ENCODE data around the gene RPS3A. TPM values are rescaled to one million over a fixed set of nuclear protein-coding genes. Genes with fewer than 3 reads are reported as not detected.

The RPS3A gene
- total RNA-seq, 2 donors from 2014 or later, result 2,304 to 2,367 TPM

DNA sequence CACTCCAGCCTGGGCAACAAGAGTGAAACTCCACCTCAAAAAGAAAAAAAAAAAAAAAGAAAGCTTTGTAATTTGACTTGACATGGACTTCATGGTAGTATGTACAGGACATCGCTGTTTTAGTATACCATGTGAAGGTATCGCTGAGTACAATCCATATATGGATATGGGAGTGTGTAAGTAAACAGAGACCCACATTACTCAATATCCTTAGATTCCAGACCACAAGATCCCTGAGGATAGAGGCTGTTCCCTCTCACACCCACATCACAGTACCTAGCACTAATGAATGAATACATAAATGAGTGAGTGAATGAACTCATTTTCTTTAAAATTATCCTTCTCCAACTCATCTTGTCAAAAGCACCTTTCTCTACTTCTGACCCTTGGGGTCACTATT, 8.4 kb upstream of the RPS3A start:
- no peaks in the 10 kb centered on the region for H3K36me3 ChIP-seq (ENCODE audit: control insufficient read depth, insufficient read depth, low read length)
- no peaks in the 10 kb centered on the region for H3K27me3 ChIP-seq (ENCODE audit: control insufficient read depth, insufficient read depth, low read length, poor library complexity, severe bottlenecking)
- WGBS, 2 experiments (ENCODE audit: insufficient coverage in 1 of 2, insufficient read length in 1 of 2), result 94% methylated on average over 2 of the region's 2 CpGs; no CpG with 5 or more reads in 1 of the 2 experiments
- Mint-ChIP-seq H3K27me3 (ENCODE audit: insufficient read depth) (no peaks in the 10 kb centered on the region), H3K4me3 (no peak overlapping the region), H3K4me1 (peaks cover 5% of the 10 kb centered on the region), H3K9me3 (peaks cover 36% of the 10 kb centered on the region), H3K27ac (no peak overlapping the region), H3K36me3 (ENCODE audit: low read depth) (no peaks in the 10 kb centered on the region)
- H3K4me3 ChIP-seq (ENCODE audit: low read length), result peak overlapping the region; percentile 0
- H3K9ac ChIP-seq (ENCODE audit: extremely low read depth, low read length, poor library complexity, severe bottlenecking), result no peak overlapping the region
- peaks cover 7% of the 10 kb centered on the region for H3K4me1 ChIP-seq (ENCODE audit: control insufficient read depth, insufficient read depth, low read length)
- no peak for TF ChIP-seq CTCF (conservative IDR thresholded peaks at IDR 0.05)
- no peak overlapping the region for H3K27ac ChIP-seq (ENCODE audit: low read depth, low read length)
- peaks cover 5% of the 10 kb centered on the region for H3K9me3 ChIP-seq (ENCODE audit: control insufficient read depth, low read length)
- no peak for DNase-seq

DNA sequence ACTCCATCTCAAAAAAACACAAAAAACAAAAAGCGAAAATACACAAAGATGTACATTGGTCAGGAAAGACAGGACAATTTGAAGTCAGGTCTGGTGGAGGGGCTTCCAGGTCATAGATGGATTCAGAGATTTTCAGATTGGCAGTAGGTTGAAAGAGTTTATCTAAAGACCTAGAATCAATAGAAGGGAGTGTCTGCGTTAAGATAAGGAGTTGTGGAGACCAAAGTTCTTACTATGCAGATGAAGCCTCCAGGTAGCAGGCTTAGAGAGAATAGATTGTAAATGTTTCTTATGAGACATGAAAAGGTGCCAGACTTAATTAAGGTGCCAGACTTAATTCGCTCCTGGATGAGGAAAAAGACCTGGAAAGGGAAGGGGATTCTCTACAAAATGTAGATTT, 6.9 kb upstream of the RPS3A start:
- peaks cover 5% of the 10 kb centered on the region for H3K9me3 ChIP-seq (ENCODE audit: control insufficient read depth, low read length)
- Mint-ChIP-seq H3K27ac (no peak overlapping the region), H3K27me3 (ENCODE audit: insufficient read depth) (no peaks in the 10 kb centered on the region), H3K9me3 (peaks cover 36% of the 10 kb centered on the region), H3K36me3 (ENCODE audit: low read depth) (no peaks in the 10 kb centered on the region), H3K4me3 (no peak overlapping the region), H3K4me1 (peaks cover 5% of the 10 kb centered on the region)
- H3K4me3 ChIP-seq (ENCODE audit: low read length), result no peak overlapping the region
- DNase-seq, result no peak
- TF ChIP-seq CTCF (conservative IDR thresholded peaks at IDR 0.05), result no peak
- H3K36me3 ChIP-seq (ENCODE audit: control insufficient read depth, insufficient read depth, low read length), result no peaks in the 10 kb centered on the region
- H3K27me3 ChIP-seq (ENCODE audit: control insufficient read depth, insufficient read depth, low read length, poor library complexity, severe bottlenecking), result no peaks in the 10 kb centered on the region
- H3K4me1 ChIP-seq (ENCODE audit: control insufficient read depth, insufficient read depth, low read length), result peaks cover 7% of the 10 kb centered on the region
- peak overlapping the region; percentile 65 for H3K9ac ChIP-seq (ENCODE audit: extremely low read depth, low read length, poor library complexity, severe bottlenecking)
- H3K27ac ChIP-seq (ENCODE audit: low read depth, low read length), result no peak overlapping the region
- 49 to 72% methylated on average over 3 of the region's 3 CpGs for WGBS, 2 experiments (ENCODE audit: insufficient coverage in 1 of 2, insufficient read length in 1 of 2)

- Mint-ChIP-seq H3K4me3 (no peak overlapping the region), H3K36me3 (ENCODE audit: low read depth) (no peaks in the 10 kb centered on the region), H3K4me1 (peaks cover 5% of the 10 kb centered on the region), H3K27me3 (ENCODE audit: insufficient read depth) (no peaks in the 10 kb centered on the region), H3K9me3 (peaks cover 36% of the 10 kb centered on the region), H3K27ac (no peak overlapping the region)
- H3K36me3 ChIP-seq (ENCODE audit: control insufficient read depth, insufficient read depth, low read length), result no peaks in the 10 kb centered on the region
- TF ChIP-seq CTCF (conservative IDR thresholded peaks at IDR 0.05), result no peak
- H3K27me3 ChIP-seq (ENCODE audit: control insufficient read depth, insufficient read depth, low read length, poor library complexity, severe bottlenecking), result no peaks in the 10 kb centered on the region
- peak overlapping the region; percentile 65 for H3K9ac ChIP-seq (ENCODE audit: extremely low read depth, low read length, poor library complexity, severe bottlenecking)
- DNase-seq, result no peak
- H3K27ac ChIP-seq (ENCODE audit: low read depth, low read length), result no peak overlapping the region
- H3K4me3 ChIP-seq (ENCODE audit: low read length), result peak overlapping the region; percentile 51
- 60 to 65% methylated on average over 3 of the region's 3 CpGs for WGBS, 2 experiments (ENCODE audit: insufficient coverage in 1 of 2, insufficient read length in 1 of 2)
- H3K9me3 ChIP-seq (ENCODE audit: control insufficient read depth, low read length), result peaks cover 5% of the 10 kb centered on the region
- H3K4me1 ChIP-seq (ENCODE audit: control insufficient read depth, insufficient read depth, low read length), result peaks cover 7% of the 10 kb centered on the region
These were observed 6.2 kb upstream of the RPS3A start for GRCh38 chr4:151093203-151093602.

All from endodermal cell (in vitro differentiated cells).